SK-N-SH (cell line): ENCODE measurements around the gene TTC39B.
"Not testable (repeated sequence)": the region's sequence is repeated elsewhere in the genome, so short reads cannot be mapped to it uniquely, and the experiment has no call there.

ENCODE experiments used
- JUND ChIP-seq: IDR thresholded peaks from 2 replicates; pipeline ENCODE4 v1.4.0; 2012
- MXI1 ChIP-seq: IDR thresholded peaks from 2 replicates; pipeline ENCODE4 v1.6.1; 2012; ENCODE audit warnings: mild to moderate bottlenecking, low read depth, low read length, improper control_type of control experiment
- POLR2AphosphoS5 ChIP-seq: IDR thresholded peaks from 2 replicates; pipeline ENCODE4 v1.6.1; 2012; ENCODE audit warnings: low read depth, low read length
- RXRA ChIP-seq: IDR thresholded peaks from 2 replicates; pipeline ENCODE4 v1.4.0; 2012; ENCODE audit warnings: low read depth, mild to moderate bottlenecking, borderline replicate concordance
- TAF1 ChIP-seq: IDR thresholded peaks from 2 replicates; pipeline ENCODE4 v1.6.1; 2012; ENCODE audit warnings: low read depth, mild to moderate bottlenecking, low read length, moderate library complexity, borderline replicate concordance
- TEAD4 ChIP-seq: IDR thresholded peaks from 2 replicates; pipeline ENCODE4 v1.4.0; 2012; ENCODE audit warnings: mild to moderate bottlenecking, borderline replicate concordance; ENCODE audit not compliant: insufficient read depth
- TF ChIP-seq, protein P1 (sequence below): fragments of 200-600 bp; sonication (generic); IDR thresholded peaks from 2 replicates; pipeline ENCODE4 v1.6.1; 2017; ENCODE audit warnings: antibody characterized with exemption, mild to moderate bottlenecking, moderate library complexity
- TF ChIP-seq, protein P2 (sequence below): IDR thresholded peaks from 2 replicates; pipeline ENCODE4 v1.6.1; 2012; ENCODE audit warnings: mild to moderate bottlenecking, low read depth, low read length, moderate library complexity
- TF ChIP-seq, protein P3 (sequence below): IDR thresholded peaks from 2 replicates; pipeline ENCODE4; 2012

DNA sequence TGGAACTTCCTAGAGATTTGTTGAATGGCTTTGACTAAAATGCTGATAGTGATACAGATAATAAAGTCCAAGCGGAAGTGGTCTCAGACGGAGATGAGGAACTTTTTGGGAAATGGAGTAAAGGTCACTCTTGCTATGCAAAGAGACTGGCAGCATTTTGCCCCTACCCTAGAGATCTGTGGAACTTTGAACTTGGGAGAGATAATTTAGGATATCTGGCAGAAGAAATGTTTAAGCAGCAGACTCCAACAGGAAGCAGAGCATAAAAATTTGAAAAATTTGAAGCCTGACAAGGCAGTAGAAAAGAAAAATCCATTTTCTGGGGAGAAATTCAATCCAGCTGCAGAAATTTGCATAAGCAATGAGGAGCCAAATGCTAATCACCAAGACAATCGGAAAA lies 15.7 kb upstream of the TTC39B start:
- TF ChIP-seq POLR2AphosphoS5, TEAD4, JUND, MXI1, TAF1, RXRA: not testable (repeated sequence)
- TF ChIP-seq, protein P1, sequence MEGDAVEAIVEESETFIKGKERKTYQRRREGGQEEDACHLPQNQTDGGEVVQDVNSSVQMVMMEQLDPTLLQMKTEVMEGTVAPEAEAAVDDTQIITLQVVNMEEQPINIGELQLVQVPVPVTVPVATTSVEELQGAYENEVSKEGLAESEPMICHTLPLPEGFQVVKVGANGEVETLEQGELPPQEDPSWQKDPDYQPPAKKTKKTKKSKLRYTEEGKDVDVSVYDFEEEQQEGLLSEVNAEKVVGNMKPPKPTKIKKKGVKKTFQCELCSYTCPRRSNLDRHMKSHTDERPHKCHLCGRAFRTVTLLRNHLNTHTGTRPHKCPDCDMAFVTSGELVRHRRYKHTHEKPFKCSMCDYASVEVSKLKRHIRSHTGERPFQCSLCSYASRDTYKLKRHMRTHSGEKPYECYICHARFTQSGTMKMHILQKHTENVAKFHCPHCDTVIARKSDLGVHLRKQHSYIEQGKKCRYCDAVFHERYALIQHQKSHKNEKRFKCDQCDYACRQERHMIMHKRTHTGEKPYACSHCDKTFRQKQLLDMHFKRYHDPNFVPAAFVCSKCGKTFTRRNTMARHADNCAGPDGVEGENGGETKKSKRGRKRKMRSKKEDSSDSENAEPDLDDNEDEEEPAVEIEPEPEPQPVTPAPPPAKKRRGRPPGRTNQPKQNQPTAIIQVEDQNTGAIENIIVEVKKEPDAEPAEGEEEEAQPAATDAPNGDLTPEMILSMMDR: not testable (repeated sequence)
- TF ChIP-seq, protein P2, sequence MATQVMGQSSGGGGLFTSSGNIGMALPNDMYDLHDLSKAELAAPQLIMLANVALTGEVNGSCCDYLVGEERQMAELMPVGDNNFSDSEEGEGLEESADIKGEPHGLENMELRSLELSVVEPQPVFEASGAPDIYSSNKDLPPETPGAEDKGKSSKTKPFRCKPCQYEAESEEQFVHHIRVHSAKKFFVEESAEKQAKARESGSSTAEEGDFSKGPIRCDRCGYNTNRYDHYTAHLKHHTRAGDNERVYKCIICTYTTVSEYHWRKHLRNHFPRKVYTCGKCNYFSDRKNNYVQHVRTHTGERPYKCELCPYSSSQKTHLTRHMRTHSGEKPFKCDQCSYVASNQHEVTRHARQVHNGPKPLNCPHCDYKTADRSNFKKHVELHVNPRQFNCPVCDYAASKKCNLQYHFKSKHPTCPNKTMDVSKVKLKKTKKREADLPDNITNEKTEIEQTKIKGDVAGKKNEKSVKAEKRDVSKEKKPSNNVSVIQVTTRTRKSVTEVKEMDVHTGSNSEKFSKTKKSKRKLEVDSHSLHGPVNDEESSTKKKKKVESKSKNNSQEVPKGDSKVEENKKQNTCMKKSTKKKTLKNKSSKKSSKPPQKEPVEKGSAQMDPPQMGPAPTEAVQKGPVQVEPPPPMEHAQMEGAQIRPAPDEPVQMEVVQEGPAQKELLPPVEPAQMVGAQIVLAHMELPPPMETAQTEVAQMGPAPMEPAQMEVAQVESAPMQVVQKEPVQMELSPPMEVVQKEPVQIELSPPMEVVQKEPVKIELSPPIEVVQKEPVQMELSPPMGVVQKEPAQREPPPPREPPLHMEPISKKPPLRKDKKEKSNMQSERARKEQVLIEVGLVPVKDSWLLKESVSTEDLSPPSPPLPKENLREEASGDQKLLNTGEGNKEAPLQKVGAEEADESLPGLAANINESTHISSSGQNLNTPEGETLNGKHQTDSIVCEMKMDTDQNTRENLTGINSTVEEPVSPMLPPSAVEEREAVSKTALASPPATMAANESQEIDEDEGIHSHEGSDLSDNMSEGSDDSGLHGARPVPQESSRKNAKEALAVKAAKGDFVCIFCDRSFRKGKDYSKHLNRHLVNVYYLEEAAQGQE: not testable (repeated sequence)
- TF ChIP-seq, protein P3, sequence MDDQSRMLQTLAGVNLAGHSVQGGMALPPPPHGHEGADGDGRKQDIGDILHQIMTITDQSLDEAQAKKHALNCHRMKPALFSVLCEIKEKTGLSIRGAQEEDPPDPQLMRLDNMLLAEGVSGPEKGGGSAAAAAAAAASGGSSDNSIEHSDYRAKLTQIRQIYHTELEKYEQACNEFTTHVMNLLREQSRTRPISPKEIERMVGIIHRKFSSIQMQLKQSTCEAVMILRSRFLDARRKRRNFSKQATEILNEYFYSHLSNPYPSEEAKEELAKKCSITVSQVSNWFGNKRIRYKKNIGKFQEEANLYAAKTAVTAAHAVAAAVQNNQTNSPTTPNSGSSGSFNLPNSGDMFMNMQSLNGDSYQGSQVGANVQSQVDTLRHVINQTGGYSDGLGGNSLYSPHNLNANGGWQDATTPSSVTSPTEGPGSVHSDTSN: not testable (repeated sequence)
